ENCODE measurements around the gene MAP3K4.

MAP3K4 gene

DNA sequence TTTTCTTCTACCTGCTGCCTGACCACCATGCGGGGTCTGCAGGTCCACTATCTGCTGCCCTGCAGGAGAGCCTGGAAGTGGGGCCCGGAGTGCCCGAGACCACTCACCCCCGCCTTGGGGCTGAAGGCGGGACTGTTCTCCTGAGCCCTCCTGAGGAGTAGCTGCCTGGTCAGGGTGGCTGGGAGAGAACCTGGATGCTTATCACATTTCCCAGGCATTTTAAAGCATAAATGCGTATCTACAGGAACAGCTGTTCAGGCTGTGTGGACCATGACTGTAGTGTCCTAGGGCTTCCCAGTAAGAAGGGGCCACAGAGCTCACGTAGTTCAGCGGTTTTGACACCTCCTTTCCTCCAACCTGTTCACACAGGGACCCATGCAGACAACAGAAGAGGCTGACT is 159.0 kb downstream of the MAP3K4 start:
- H3K9me3 ChIP-seq (ENCODE audit: control insufficient read depth, insufficient read depth, low read length) = no peaks in the 10 kb centered on the region

DNA sequence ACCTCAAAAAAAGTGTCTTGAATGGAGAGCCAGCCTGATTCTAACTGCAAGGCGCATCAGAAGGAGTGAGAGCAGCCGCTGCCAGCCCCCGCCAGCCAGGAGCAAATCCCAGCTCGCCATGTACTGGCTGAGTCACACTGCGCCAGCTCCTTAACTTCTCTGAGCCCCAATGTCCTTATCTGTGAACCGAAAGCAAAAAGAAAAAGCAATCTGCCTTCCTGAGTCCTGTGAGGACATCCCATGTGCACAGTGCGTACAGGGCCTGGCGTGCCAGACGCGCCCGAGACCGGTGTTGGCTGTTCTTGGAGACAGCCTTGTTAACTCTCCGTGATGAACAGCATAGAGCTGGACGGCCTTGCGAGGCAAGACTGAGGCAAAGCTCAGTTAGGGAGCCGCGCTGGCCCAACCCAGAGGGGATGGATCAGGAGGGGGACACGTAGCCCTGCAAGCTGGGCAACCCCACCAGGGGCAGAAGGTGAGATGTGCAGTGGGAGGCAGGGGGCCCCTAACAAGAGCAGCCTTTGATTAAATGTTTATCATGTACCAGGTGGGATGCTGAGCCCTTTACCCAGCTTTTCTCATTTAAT is 159.6 kb downstream of the MAP3K4 start:
- no peaks in the 10 kb centered on the region for H3K27me3 ChIP-seq (ENCODE audit: control insufficient read depth, insufficient read depth, low read length)
- H3K4me3 ChIP-seq (ENCODE audit: low read depth, low read length) = no peak overlapping the region
- H3K36me3 ChIP-seq (ENCODE audit: control insufficient read depth, insufficient read depth, low read length) = peaks cover 20% of the 10 kb centered on the region
- no peak overlapping the region for H3K9ac ChIP-seq (ENCODE audit: low read depth, low read length)
- H3K4me1 ChIP-seq (ENCODE audit: control insufficient read depth, insufficient read depth, low read length) = no peaks in the 10 kb centered on the region
- H3K9me3 ChIP-seq (ENCODE audit: control insufficient read depth, insufficient read depth, low read length) = no peaks in the 10 kb centered on the region

More for the DNA sequence above, 159.0 kb downstream of the MAP3K4 start:
- H3K4me3 ChIP-seq (ENCODE audit: low read depth, low read length) = no peak overlapping the region
- no peak overlapping the region for H3K9ac ChIP-seq (ENCODE audit: low read depth, low read length)
- no peaks in the 10 kb centered on the region for H3K27me3 ChIP-seq (ENCODE audit: control insufficient read depth, insufficient read depth, low read length)
- peaks cover 20% of the 10 kb centered on the region for H3K36me3 ChIP-seq (ENCODE audit: control insufficient read depth, insufficient read depth, low read length)
- no peaks in the 10 kb centered on the region for H3K4me1 ChIP-seq (ENCODE audit: control insufficient read depth, insufficient read depth, low read length)

DNA sequence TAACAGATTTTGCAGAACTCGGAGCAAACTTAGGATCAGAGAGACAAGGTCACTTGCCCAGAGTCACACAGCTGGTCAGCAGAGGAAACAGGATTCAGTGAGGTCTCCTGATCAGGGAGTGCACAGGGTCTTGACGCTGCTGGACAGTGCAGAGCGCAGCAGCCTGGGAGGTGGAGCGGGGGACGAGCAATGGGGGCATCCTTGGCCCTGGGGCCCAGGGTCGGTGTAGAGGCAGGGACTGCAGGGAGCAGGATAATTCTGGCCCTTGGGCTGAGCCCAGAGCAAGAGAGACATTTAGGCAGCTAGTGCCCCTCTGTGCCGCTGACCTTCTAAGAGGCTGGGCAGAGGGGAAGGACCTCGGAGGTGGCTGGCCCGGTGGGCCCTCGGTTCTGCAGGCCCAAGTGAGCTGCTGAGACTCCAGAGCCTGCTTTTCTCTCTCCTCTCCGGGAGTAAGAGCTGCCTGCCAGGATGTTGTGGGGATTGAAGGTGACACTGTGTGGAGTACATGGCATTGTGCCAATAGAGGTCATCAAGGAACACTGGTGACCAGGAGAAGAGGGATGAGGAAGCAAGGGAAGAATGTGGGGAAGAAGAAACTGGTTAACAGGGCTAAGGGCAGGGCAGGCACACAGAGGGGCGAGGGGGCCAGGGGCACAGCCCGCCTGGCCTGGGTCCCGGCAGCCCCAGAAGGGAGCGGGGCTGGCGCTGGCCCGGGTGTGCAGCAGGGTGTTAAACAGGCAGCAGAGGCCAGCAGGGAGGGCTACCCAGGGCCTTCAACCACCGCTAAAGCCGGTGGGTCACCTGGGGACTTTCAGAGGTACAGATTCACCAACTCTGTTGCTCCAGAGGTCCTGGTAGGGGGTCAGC is 160.3 kb downstream of the MAP3K4 start:
- peaks cover 21% of the 10 kb centered on the region for H3K36me3 ChIP-seq (ENCODE audit: control insufficient read depth, insufficient read depth, low read length)
- no peaks in the 10 kb centered on the region for H3K9me3 ChIP-seq (ENCODE audit: control insufficient read depth, insufficient read depth, low read length)
- H3K9ac ChIP-seq (ENCODE audit: low read depth, low read length) = no peak overlapping the region
- no peak overlapping the region for H3K4me3 ChIP-seq (ENCODE audit: low read depth, low read length)
- H3K4me1 ChIP-seq (ENCODE audit: control insufficient read depth, insufficient read depth, low read length) = no peaks in the 10 kb centered on the region
- no peaks in the 10 kb centered on the region for H3K27me3 ChIP-seq (ENCODE audit: control insufficient read depth, insufficient read depth, low read length)

DNA sequence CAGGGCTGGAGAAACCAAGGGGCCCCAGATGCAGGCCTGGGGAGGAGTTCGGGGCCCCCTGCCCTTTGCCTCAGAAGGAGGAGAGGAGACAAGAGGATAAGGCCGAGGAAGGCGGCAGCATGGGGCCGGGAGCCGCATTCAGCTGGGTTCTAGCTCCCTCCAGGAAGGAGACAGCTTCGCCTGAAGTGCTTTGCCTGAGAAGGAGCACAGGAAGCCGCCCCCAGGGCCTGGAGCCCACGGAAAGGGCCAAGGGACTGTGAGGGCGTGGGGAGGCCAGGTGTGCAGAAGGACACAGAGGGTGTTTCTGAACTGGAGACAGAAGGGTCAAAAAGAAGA is 160.9 kb downstream of the MAP3K4 start:
- Histone ChIP-seq H3K36me3 (ENCODE audit: control insufficient read depth, insufficient read depth, low read length) (peaks cover 23% of the 10 kb centered on the region), H3K27me3 (ENCODE audit: control insufficient read depth, insufficient read depth, low read length) (no peaks in the 10 kb centered on the region), H3K9ac (ENCODE audit: low read depth, low read length) (no peak overlapping the region), H3K4me3 (ENCODE audit: low read depth, low read length) (no peak overlapping the region), H3K4me1 (ENCODE audit: control insufficient read depth, insufficient read depth, low read length) (no peaks in the 10 kb centered on the region), H3K9me3 (ENCODE audit: control insufficient read depth, insufficient read depth, low read length) (no peaks in the 10 kb centered on the region)

DNA sequence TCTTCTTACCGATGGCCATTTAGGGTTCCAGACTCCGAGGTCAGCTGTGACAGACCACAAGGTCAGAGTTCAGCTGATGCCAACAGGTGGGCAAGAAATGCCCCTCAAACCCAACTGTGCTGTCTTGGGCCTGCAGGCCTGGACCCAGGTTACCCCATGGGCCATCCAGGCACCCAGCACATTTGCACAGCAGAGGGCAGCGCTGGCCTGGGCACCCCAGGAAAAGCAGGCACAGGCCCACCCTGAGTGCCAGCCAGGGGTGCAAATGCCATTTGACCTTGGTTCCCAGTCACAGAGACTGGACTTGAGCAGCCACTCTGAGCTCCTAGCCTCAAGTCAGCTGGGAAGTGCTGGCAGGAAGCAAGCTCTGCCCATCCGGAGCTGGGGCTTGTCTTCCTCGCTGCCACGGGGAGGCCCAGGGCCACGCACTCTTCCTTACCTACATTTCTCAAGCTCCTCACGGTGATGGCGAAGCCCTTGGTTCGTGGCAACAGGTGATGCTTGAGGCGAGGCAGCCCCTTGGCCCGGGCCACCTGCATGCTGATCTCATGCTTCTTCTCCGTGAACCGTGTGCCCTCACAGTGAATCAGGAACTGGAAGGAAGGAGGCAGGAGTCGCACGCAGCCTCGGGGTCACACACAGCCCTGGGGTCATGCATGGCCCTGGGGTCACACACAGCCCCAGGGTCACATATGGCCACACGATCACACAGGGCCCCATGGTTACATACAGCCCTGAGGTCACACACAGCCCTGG is 161.5 kb downstream of the MAP3K4 start:
- Histone ChIP-seq H3K27me3 (ENCODE audit: control insufficient read depth, insufficient read depth, low read length) (no peaks in the 10 kb centered on the region), H3K4me3 (ENCODE audit: low read depth, low read length) (no peak overlapping the region), H3K9me3 (ENCODE audit: control insufficient read depth, insufficient read depth, low read length) (no peaks in the 10 kb centered on the region), H3K9ac (ENCODE audit: low read depth, low read length) (no peak overlapping the region), H3K4me1 (ENCODE audit: control insufficient read depth, insufficient read depth, low read length) (no peaks in the 10 kb centered on the region), H3K36me3 (ENCODE audit: control insufficient read depth, insufficient read depth, low read length) (peaks cover 19% of the 10 kb centered on the region)

DNA sequence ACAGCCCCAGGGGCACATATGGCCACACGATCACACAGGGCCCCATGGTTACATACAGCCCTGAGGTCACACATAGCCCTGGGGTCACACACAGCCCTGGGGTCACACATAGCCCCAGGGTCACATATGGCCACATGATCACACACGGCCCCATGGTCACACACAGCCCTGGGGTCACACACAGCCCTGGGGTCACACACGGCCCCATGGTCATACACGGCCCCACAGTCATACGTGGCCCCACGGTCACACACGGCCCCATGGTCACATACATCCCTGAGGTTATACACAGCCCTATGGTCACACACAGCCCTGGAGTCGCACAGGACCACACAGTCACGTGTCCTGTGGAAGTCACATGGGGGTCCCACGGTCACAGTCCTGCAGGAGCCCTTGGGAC is 162.2 kb downstream of the MAP3K4 start:
- Histone ChIP-seq H3K4me3 (ENCODE audit: low read depth, low read length) (no peak overlapping the region), H3K9ac (ENCODE audit: low read depth, low read length) (no peak overlapping the region), H3K27me3 (ENCODE audit: control insufficient read depth, insufficient read depth, low read length) (no peaks in the 10 kb centered on the region), H3K4me1 (ENCODE audit: control insufficient read depth, insufficient read depth, low read length) (no peaks in the 10 kb centered on the region), H3K9me3 (ENCODE audit: control insufficient read depth, insufficient read depth, low read length) (no peaks in the 10 kb centered on the region), H3K36me3 (ENCODE audit: control insufficient read depth, insufficient read depth, low read length) (peaks cover 16% of the 10 kb centered on the region)

DNA sequence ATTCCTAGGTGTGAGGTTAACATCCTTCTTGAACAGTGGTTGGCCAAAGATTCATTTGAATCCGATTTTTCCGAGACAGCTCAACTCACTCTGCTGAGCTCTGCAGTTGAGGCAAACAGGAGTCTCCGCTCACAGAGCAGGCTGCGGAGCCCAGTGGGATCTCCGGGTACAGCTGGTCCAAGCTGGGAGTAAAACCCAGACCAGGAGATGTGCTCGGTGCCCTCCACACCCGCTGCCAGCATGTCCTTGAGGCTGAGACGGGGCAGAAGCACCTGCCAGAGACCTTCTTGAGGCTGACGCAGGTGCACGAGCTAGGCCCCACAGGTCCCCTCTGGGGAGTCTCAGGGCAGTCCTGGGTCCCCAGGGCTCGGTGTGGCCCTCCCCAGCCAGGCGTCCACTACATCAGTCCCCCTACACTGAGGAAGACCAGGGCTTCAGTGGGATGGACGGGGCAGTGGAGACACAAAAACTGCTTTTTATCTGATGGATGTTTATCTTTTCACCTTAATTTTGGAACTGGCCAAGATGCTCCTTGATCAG is 163.3 kb downstream of the MAP3K4 start:
- Histone ChIP-seq H3K9ac (ENCODE audit: low read depth, low read length) (no peak overlapping the region), H3K4me1 (ENCODE audit: control insufficient read depth, insufficient read depth, low read length) (no peaks in the 10 kb centered on the region), H3K36me3 (ENCODE audit: control insufficient read depth, insufficient read depth, low read length) (peaks cover 19% of the 10 kb centered on the region), H3K9me3 (ENCODE audit: control insufficient read depth, insufficient read depth, low read length) (no peaks in the 10 kb centered on the region), H3K27me3 (ENCODE audit: control insufficient read depth, insufficient read depth, low read length) (no peaks in the 10 kb centered on the region), H3K4me3 (ENCODE audit: low read depth, low read length) (no peak overlapping the region)

DNA sequence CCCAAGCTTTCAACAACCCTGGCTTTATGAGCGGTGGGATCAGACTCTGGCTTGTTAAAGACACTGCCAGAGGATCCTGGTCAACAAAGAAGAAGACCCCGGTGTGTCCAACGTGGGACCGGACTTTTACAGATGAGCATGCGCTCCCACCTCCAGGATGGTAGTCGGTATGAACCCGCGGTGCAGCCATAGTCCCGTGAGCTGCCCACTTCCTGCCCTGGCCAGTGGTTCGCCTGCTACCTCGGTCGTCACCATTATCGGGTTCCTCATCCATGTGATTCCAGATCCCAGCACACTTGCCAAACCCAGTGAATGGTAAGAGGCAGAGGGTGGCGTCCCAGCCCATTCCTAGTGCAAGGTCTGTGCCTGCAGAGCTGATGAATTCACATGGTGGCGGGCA is 169.6 kb downstream of the MAP3K4 start:
- Histone ChIP-seq H3K4me3 (ENCODE audit: low read depth, low read length) (no peak overlapping the region), H3K36me3 (ENCODE audit: control insufficient read depth, insufficient read depth, low read length) (peaks cover 17% of the 10 kb centered on the region), H3K9me3 (ENCODE audit: control insufficient read depth, insufficient read depth, low read length) (no peaks in the 10 kb centered on the region), H3K27me3 (ENCODE audit: control insufficient read depth, insufficient read depth, low read length) (no peaks in the 10 kb centered on the region), H3K9ac (ENCODE audit: low read depth, low read length) (no peak overlapping the region), H3K4me1 (ENCODE audit: control insufficient read depth, insufficient read depth, low read length) (no peaks in the 10 kb centered on the region)

DNA sequence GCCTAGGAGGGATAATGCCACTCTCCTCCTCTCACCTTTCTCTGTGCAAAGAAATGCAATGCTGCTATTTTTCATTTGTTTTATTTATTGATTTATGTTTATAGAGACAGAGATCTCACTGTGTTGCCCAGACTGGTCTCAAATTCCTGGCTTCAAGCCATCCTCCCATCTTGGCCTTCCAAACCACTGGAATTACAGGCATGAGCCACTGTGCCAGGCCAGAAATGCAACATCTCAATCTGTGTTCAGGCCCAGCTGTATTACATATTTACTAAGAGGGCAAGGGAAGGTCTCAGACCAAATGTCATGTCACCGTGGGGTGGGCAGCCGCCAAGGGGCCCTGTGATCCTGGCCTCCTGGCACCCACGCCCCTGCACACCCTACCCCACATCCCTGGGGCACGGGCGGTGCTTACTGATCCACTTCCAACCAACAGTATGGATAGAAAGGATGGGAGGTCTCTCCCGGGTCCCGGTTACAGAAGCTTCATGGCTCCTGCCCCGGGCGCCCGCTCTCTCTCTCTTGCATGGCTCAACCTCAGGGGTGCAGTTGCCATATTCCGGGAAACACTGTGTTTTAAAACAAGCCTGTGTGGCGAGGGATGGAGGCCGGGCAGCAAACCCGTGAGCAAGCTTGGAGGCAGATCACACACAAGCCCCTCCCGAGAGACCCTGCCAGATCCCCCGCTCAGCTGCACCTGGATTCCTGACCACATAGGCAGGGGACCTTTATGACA is 170.5 kb downstream of the MAP3K4 start:
- Histone ChIP-seq H3K27me3 (ENCODE audit: control insufficient read depth, insufficient read depth, low read length) (no peaks in the 10 kb centered on the region), H3K9me3 (ENCODE audit: control insufficient read depth, insufficient read depth, low read length) (no peaks in the 10 kb centered on the region), H3K4me1 (ENCODE audit: control insufficient read depth, insufficient read depth, low read length) (no peaks in the 10 kb centered on the region), H3K9ac (ENCODE audit: low read depth, low read length) (no peak overlapping the region), H3K4me3 (ENCODE audit: low read depth, low read length) (no peak overlapping the region), H3K36me3 (ENCODE audit: control insufficient read depth, insufficient read depth, low read length) (peaks cover 15% of the 10 kb centered on the region)

DNA sequence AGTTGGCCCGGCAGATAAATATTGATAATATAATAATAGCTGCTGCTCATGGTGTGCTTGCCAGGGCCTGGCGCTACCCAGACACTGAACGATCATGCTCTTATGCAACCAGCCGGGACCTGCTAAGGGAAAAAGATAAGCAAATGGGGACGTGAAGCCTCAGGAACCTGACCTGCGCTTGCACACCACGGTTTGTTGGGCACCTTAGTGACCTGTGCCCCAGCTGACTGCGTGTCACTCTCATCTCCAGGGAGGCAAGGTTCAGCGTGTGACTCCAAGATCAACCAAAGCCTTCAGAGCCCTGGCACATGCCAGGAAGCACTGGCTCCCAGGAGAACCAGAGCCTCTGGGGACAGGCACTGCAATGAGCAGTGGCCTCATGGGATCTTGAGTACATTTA is 171.2 kb downstream of the MAP3K4 start:
- Histone ChIP-seq H3K9ac (ENCODE audit: low read depth, low read length) (no peak overlapping the region), H3K4me3 (ENCODE audit: low read depth, low read length) (no peak overlapping the region), H3K9me3 (ENCODE audit: control insufficient read depth, insufficient read depth, low read length) (no peaks in the 10 kb centered on the region), H3K4me1 (ENCODE audit: control insufficient read depth, insufficient read depth, low read length) (peaks cover under 1% of the 10 kb centered on the region), H3K36me3 (ENCODE audit: control insufficient read depth, insufficient read depth, low read length) (peaks cover 14% of the 10 kb centered on the region), H3K27me3 (ENCODE audit: control insufficient read depth, insufficient read depth, low read length) (no peaks in the 10 kb centered on the region)

DNA sequence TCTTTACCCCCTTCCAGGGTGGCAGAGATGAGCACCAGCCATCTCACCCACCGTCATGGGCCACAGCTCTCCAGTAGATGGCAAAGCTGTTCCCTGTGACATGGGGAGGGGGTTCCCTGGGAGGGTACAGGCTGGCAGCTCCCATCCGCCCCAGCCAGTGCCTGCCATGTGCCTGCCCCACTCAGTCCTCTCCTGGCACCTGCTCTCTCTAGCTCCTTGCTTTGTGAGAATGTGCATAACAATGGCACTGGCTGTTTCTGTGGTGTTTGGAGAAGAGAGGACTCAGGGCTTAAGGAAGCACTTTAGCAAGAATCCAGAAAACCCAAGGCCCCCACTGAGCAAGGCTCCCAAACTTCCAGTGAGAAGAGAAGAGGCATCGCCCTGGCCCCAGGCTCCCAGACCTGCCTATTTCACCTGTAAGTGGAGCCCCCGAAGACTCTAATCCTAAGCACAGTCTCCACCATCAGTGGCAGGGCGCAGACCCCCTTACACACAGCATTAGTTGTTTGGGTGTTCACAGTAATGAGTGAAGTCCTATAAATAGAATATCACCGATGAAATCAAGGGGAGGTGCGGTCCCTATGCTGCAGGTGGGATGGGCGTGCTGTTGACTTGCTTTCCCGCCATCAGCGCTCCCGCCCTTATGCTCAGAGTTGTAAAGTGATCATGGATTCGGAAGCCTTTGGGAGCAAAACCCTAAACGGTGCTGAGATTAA is 172.1 kb downstream of the MAP3K4 start:
- peaks cover 8% of the 10 kb centered on the region for H3K4me1 ChIP-seq (ENCODE audit: control insufficient read depth, insufficient read depth, low read length)
- H3K4me3 ChIP-seq (ENCODE audit: low read depth, low read length) = no peak overlapping the region
- no peak overlapping the region for H3K9ac ChIP-seq (ENCODE audit: low read depth, low read length)
- no peaks in the 10 kb centered on the region for H3K27me3 ChIP-seq (ENCODE audit: control insufficient read depth, insufficient read depth, low read length)
- H3K36me3 ChIP-seq (ENCODE audit: control insufficient read depth, insufficient read depth, low read length) = peaks cover 14% of the 10 kb centered on the region
- no peaks in the 10 kb centered on the region for H3K9me3 ChIP-seq (ENCODE audit: control insufficient read depth, insufficient read depth, low read length)
